GM12873 (cell line): ENCODE measurements around the gene BCL2L15.

Experiments
- TF ChIP-seq, protein P1 (sequence below): IDR thresholded peaks from 2 replicates; pipeline ENCODE4 v1.5.1; 2012; ENCODE audit warnings: low read depth, mild to moderate bottlenecking, moderate library complexity, low read length, control low read depth; ENCODE audit not compliant: insufficient read depth; ENCODE audit errors: missing control alignments

Gene BCL2L15

DNA sequence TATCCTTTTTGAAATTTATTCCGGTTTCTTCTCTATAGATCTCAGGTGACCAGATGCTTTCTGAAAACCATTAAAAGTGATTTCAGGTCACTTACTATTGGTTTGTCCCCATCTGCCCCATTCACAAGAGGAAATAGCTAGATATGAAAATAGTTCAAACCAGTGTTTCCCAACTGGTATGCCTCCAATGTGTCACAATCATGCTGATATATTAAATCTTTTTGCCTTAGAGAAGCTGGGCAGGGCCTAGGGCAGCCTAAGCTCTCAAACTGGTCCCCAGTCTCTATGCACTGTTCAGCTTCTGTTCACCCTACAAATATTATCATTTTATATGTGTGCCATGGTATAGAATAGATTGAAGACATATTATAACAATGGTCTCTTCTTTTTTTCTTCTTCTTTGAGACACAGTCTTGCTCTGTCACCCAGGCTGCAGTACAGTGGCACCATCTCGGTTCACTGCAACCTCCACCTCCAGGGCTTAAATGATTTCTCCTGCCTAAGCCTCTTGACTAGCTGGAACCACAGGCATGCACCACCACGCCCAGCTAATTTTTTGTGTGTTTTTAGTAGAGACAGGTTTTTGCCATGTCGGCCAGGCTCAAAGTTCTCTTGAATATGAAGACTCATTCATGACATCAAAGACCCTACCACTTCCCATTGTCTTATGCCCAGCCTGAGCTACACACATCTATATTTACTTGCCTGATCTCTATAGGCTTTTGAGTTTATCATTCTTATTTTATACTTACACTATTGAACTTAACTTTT is 31.6 kb downstream of the BCL2L15 start:
- TF ChIP-seq, protein P1, sequence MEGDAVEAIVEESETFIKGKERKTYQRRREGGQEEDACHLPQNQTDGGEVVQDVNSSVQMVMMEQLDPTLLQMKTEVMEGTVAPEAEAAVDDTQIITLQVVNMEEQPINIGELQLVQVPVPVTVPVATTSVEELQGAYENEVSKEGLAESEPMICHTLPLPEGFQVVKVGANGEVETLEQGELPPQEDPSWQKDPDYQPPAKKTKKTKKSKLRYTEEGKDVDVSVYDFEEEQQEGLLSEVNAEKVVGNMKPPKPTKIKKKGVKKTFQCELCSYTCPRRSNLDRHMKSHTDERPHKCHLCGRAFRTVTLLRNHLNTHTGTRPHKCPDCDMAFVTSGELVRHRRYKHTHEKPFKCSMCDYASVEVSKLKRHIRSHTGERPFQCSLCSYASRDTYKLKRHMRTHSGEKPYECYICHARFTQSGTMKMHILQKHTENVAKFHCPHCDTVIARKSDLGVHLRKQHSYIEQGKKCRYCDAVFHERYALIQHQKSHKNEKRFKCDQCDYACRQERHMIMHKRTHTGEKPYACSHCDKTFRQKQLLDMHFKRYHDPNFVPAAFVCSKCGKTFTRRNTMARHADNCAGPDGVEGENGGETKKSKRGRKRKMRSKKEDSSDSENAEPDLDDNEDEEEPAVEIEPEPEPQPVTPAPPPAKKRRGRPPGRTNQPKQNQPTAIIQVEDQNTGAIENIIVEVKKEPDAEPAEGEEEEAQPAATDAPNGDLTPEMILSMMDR, result no peak

DNA sequence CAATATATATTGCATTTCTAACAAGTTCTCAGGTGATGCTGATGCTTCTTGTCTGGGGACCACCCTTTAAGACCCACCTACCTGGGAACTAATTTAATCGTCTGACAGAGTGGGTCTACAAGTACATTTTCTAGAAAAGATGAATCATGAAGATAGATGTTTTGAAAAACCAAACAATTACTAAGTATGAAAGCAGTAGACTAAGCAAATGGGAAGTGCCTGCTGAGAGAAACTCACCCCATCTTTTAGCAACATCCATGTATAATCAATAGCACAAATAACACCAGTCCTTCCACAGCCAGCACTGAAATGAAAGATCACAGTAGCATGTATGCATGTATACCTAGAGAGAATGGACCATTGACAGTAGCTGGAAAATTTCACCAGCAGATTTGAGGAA is 33.1 kb downstream of the BCL2L15 start:
- TF ChIP-seq, protein P1, result no peak

DNA sequence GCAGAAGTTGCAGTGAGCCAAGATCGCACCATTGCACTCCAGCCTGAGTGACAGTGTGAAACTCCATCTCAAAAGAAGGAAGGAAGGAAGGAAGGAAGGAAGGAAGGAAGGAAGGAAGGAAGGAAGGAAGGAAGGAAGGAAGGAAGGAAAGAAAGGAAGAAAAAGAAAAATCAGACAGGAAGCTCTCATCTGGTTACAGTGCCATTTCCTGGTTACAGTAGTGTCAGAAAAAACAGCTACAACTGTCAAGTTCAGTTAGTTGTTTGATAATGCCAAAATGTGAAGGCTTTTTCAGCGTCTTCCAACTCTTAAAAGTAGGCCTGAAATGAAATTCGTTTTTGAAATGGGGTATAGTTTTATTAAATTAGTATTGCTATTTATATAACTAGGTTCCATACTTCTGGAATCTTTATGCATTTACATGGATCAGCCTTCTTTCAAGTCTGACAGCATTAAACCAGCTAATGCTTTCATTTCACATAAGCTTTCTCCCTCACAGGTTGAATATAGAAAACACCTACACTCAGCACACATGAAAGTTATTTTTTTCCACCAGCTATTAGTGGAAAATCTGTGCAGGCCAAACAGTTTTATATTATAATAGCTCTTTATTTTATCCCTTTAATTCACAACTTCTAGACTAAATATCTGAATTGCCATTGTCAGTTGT is 37.1 kb downstream of the BCL2L15 start:
- TF ChIP-seq, protein P1, result no peak

DNA sequence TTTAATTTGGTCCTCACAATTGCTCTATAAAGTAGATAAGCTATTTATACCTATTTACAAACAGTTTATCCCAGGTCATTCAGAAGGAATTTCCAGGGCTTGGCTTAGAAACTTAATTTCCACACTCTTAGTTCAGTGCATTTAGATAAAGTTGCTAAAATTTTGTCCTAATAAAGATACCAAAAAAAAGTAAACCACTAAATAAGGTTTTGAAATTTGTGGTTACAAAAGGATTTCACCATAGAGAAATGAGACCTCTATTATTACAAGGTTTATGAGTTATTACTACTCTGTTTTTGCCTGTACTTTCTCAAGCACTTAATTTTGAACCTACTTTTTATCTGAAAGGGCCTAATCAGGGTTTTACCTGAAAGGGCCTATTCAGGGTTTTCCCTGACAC is 38.3 kb downstream of the BCL2L15 start:
- TF ChIP-seq, protein P1, result no peak

DNA sequence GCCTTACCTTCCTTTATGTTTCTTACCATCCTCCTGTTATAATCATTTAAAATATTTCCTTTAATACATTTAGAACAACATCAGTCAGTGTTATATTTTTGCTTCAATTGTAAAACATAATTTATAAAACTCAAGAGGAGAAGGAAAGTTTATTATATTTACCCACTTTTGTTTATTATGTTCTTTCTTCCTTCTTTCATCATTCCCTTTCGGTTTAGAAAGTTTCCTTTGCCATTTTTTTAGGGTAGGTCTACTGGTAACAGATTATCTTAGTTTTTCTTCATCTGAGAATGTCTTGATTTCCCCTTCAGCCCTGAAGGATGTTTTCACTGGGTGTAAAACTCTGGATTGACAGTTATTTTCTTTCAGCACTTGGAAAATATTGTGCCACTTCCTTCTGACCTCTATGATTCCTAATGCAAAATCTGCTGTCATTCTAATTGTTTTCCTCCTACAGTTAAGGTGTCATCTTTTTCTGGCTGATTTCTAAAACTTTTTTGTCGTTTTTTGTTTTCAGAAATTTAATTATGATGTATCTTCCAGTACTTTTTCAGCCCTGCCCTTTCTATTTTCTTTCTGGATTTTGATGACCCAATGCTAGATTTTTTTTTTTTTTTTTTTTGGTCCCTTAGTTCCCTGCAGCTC is 40.9 kb downstream of the BCL2L15 start:
- TF ChIP-seq, protein P1, result no peak

DNA sequence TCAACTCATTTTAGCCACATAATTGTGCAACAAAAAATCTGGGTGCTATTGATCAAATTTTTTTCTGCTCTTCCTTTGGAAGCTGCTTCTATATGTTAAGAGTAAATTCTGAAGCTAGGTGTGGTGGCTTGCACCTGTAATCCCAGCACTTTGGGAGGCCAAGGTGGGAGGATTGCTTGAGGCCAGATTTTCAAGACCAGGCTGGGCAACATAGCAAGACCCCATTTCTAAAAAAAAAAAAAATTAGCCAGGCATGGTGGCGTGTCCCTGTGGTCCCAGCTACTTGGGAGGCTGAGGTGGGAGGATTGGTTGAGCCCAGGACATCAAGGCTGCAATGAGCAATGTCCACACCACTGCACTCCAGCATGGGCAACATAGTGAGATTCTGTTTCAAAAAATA is 50.8 kb downstream of the BCL2L15 start:
- TF ChIP-seq, protein P1, result no peak

DNA sequence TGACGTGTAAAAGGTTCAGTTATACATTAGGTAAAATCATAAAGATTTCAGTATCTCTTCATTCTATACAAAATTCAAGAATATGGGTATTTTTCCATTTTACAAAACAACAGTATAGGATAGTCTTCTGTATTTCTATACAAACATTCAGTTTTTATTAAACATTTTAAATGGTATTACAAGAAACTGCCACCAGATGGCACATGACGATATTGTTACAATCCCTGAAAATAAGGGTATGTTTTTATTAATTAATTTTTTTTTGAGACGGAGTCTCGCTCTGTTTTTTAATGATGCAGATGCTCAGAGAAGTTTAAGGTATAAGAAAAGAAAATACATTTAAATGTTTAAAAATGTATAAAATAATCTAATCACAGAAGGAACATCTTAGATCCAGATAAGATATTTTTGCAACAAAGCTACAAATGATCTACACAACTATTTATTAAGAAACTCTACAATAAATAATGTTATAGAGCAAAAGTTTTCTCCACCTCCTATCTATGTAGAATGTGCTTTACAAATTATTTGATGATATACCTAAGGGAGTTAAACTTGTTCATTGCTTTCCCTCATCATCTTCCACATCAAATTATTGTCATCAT is 51.6 kb downstream of the BCL2L15 start:
- TF ChIP-seq, protein P1, result peak; percentile 29
